Central memory CD8-positive, alpha-beta T cell (primary cell): ENCODE measurements around the gene PGRMC1.
"Not testable (repeated sequence)": the region's sequence is repeated elsewhere in the genome, so short reads cannot be mapped to it uniquely, and the experiment has no call there.

Source experiments
- ATAC-seq: fragments of 150-1000 bp; cut with Tn5 transposase; replicated peaks from 2 replicates; pipeline ENCODE4 v1.10.0; 2022; ENCODE audit warnings: mild to moderate bottlenecking, moderate FRiP score, moderate number of reproducible peaks; ENCODE audit not compliant: poor library complexity, severe bottlenecking; ENCODE audit errors: extremely low read depth
- DNase-seq, 2 donors: peaks; one replicate each; pipeline ENCODE4 v3.0.0; 2021; ENCODE audit warnings: low spot score in 2 of 2
- H3K27ac Mint-ChIP-seq: one replicate; pipeline ENCODE4 v1.8.0; 2022; ENCODE audit warnings: low read depth, mild to moderate bottlenecking, moderate library complexity, mixed read lengths
- H3K27me3 Mint-ChIP-seq: one replicate; pipeline ENCODE4 v1.8.0; 2022; ENCODE audit warnings: mixed read lengths
- H3K36me3 Mint-ChIP-seq: one replicate; pipeline ENCODE4 v1.8.0; 2022; ENCODE audit warnings: mild to moderate bottlenecking, moderate library complexity, mixed read lengths; ENCODE audit not compliant: insufficient read depth
- H3K4me1 Mint-ChIP-seq: one replicate; pipeline ENCODE4 v1.8.0; 2022; ENCODE audit warnings: mixed read lengths
- H3K4me3 Mint-ChIP-seq: one replicate; pipeline ENCODE4 v1.8.0; 2022; ENCODE audit warnings: mild to moderate bottlenecking, moderate library complexity, mixed read lengths
- H3K9me3 Mint-ChIP-seq: one replicate; pipeline ENCODE4 v1.8.0; 2022; ENCODE audit warnings: mixed read lengths

PGRMC1 gene

GRCh38 chrX:119290476-119290875 lies 54.4 kb downstream of the PGRMC1 start:
- ATAC-seq: no peak

GRCh38 chrX:119291246-119291645 lies 55.2 kb downstream of the PGRMC1 start:
- H3K4me3 Mint-ChIP-seq, H3K4me1 Mint-ChIP-seq, DNase-seq, H3K36me3 Mint-ChIP-seq, H3K27me3 Mint-ChIP-seq, H3K27ac Mint-ChIP-seq, H3K9me3 Mint-ChIP-seq, ATAC-seq: not testable (repeated sequence)

More at GRCh38 chrX:119290476-119290875, 54.4 kb downstream of the PGRMC1 start:
- Mint-ChIP-seq H3K27ac (no peak overlapping the region), H3K9me3 (no peaks in the 10 kb centered on the region), H3K27me3 (peaks cover 6% of the 10 kb centered on the region), H3K36me3 (no peaks in the 10 kb centered on the region), H3K4me3 (no peak overlapping the region), H3K4me1 (no peaks in the 10 kb centered on the region)
- no peak for DNase-seq

- no peaks in the 10 kb centered on the region for H3K9me3 Mint-ChIP-seq
- H3K4me1 Mint-ChIP-seq: no peaks in the 10 kb centered on the region
- H3K36me3 Mint-ChIP-seq: no peaks in the 10 kb centered on the region
- no peaks in the 10 kb centered on the region for H3K27me3 Mint-ChIP-seq
- H3K27ac Mint-ChIP-seq: no peak overlapping the region
- DNase-seq (no peak), ATAC-seq (no peak)
- H3K4me3 Mint-ChIP-seq: no peak overlapping the region
These were observed 56.4 kb downstream of the PGRMC1 start for GRCh38 chrX:119292445-119292844.
